Measurements from ENCODE around the gene MYO10.

DNA sequence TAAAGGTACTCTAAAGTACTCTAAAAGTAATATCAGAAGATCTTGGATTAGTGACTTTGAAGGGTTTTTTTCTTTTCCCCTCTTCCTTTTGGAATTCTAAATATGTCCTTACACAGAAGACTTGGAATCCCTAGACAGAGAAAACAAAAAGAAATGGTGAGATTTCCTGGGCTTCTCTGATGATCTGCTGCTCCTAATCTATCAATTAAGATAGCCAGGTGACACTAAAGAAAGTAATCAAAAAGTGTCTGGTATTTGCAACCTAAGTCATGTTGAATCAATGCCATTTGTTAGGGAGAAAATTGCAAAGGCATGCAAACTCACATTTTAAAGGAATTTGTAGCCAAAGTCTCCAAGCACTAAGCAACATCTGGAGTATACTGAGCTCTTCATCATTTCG lies 29.5 kb upstream of the MYO10 start:
- TF ChIP-seq, protein P1, sequence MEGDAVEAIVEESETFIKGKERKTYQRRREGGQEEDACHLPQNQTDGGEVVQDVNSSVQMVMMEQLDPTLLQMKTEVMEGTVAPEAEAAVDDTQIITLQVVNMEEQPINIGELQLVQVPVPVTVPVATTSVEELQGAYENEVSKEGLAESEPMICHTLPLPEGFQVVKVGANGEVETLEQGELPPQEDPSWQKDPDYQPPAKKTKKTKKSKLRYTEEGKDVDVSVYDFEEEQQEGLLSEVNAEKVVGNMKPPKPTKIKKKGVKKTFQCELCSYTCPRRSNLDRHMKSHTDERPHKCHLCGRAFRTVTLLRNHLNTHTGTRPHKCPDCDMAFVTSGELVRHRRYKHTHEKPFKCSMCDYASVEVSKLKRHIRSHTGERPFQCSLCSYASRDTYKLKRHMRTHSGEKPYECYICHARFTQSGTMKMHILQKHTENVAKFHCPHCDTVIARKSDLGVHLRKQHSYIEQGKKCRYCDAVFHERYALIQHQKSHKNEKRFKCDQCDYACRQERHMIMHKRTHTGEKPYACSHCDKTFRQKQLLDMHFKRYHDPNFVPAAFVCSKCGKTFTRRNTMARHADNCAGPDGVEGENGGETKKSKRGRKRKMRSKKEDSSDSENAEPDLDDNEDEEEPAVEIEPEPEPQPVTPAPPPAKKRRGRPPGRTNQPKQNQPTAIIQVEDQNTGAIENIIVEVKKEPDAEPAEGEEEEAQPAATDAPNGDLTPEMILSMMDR (IDR thresholded peaks at IDR 0.05; ENCODE audit: poor library complexity): no peak
- no peak for TF ChIP-seq EZH2 (IDR thresholded peaks at IDR 0.05; ENCODE audit: borderline replicate concordance)
